WTC11 (cell line): ENCODE data around the gene FAM118B. TPM values are rescaled to one million over a fixed set of nuclear protein-coding genes. Genes with fewer than 3 reads are reported as not detected.

ENCODE experiments used
- ATAC-seq: fragments of 200-7000 bp; cut with Tn5 transposase; 2 replicates; pipeline ENCODE4 v1.10.0; 2021; ENCODE audit warnings: mild to moderate bottlenecking, moderate library complexity
- CTCF ChIA-PET: fragments of 300-600 bp; sonication (Branson Sonifier 250); formaldehyde crosslinking; loops from one replicate; lab custom pipeline; 2021; ENCODE audit warnings: antibody characterized with exemption; lab: Charles Lee
- POLR2A ChIA-PET: fragments of 350-600 bp; sonication (Branson Sonifier 250); formaldehyde crosslinking; loops from one replicate; lab custom pipeline; 2021; ENCODE audit warnings: antibody characterized with exemption; lab: Charles Lee
- DNase-seq: peaks from one replicate; pipeline ENCODE4 v3.0.0; 2021; ENCODE audit warnings: low spot score
- H3K27ac Mint-ChIP-seq: 2 replicates; pipeline ENCODE4 v1.8.0; 2021; ENCODE audit warnings: mixed read lengths
- H3K27me3 Mint-ChIP-seq: 2 replicates; pipeline ENCODE4 v1.8.0; 2021; ENCODE audit warnings: low read depth, mild to moderate bottlenecking, moderate library complexity, mixed read lengths
- H3K36me3 Mint-ChIP-seq: 2 replicates; pipeline ENCODE4 v1.8.0; 2021; ENCODE audit warnings: mixed read lengths
- H3K4me1 Mint-ChIP-seq: 2 replicates; pipeline ENCODE4 v1.8.0; 2022; ENCODE audit warnings: mixed read lengths
- H3K4me3 Mint-ChIP-seq: 2 replicates; pipeline ENCODE4 v1.8.0; 2021; ENCODE audit warnings: mild to moderate bottlenecking, moderate library complexity, mixed read lengths
- H3K9me3 Mint-ChIP-seq: 2 replicates; pipeline ENCODE4 v1.8.0; 2021; ENCODE audit warnings: mixed read lengths
- CBFB ChIP-seq: sonication (generic); formaldehyde crosslinking; IDR thresholded peaks from 2 replicates; pipeline ENCODE4 v1.8.1; 2022; ENCODE audit warnings: mild to moderate bottlenecking, low read depth, missing genetic modification reagents
- CREM ChIP-seq: sonication (generic); formaldehyde crosslinking; IDR thresholded peaks from 2 replicates; pipeline ENCODE4 v1.8.1; 2022; ENCODE audit warnings: mild to moderate bottlenecking, missing genetic modification reagents, moderate library complexity
- ESRRA ChIP-seq: sonication (generic); formaldehyde crosslinking; IDR thresholded peaks from 2 replicates; pipeline ENCODE4 v1.8.1; 2022; ENCODE audit warnings: mild to moderate bottlenecking, missing genetic modification reagents, borderline replicate concordance
- ETV6 ChIP-seq: sonication (generic); formaldehyde crosslinking; IDR thresholded peaks from 2 replicates; pipeline ENCODE4 v1.8.1; 2022; ENCODE audit warnings: mild to moderate bottlenecking, missing genetic modification reagents
- FOXP4 ChIP-seq: sonication (generic); formaldehyde crosslinking; IDR thresholded peaks from 2 replicates; pipeline ENCODE4 v1.8.0; 2022; ENCODE audit warnings: mild to moderate bottlenecking, missing genetic modification reagents
- GABPB1 ChIP-seq: sonication (generic); formaldehyde crosslinking; IDR thresholded peaks from 2 replicates; pipeline ENCODE4 v1.8.1; 2023; ENCODE audit warnings: mild to moderate bottlenecking, missing genetic modification reagents
- GRHL2 ChIP-seq: fragments of 250-450 bp; sonication (Bioruptor Pico); IDR thresholded peaks from 2 replicates; pipeline ENCODE4 v1.8.0; 2022; ENCODE audit warnings: mild to moderate bottlenecking, moderate library complexity; ENCODE audit not compliant: insufficient replicate concordance, severe bottlenecking
- IRF1 ChIP-seq: sonication (generic); formaldehyde crosslinking; IDR thresholded peaks from 2 replicates; pipeline ENCODE4 v1.8.0; 2023; ENCODE audit warnings: missing genetic modification reagents
- KAT7 ChIP-seq: sonication (generic); formaldehyde crosslinking; IDR thresholded peaks from 2 replicates; pipeline ENCODE4 v1.8.1; 2023; ENCODE audit warnings: missing genetic modification reagents, mild to moderate bottlenecking, borderline replicate concordance
- MAX ChIP-seq: sonication (generic); formaldehyde crosslinking; IDR thresholded peaks from 2 replicates; pipeline ENCODE4 v1.8.0; 2022; ENCODE audit warnings: mild to moderate bottlenecking, missing genetic modification reagents
- MYBL2 ChIP-seq: sonication (generic); formaldehyde crosslinking; IDR thresholded peaks from 2 replicates; pipeline ENCODE4 v1.8.1; 2023; ENCODE audit warnings: mild to moderate bottlenecking, moderate library complexity, missing genetic modification reagents
- NFE2L1 ChIP-seq: sonication (generic); formaldehyde crosslinking; IDR thresholded peaks from 2 replicates; pipeline ENCODE4 v1.8.1; 2023; ENCODE audit warnings: missing genetic modification reagents
- NR1H2 ChIP-seq: sonication (generic); formaldehyde crosslinking; IDR thresholded peaks from 2 replicates; pipeline ENCODE4 v1.9.0; 2021; ENCODE audit warnings: mild to moderate bottlenecking, moderate library complexity, missing genetic modification reagents
- PREB ChIP-seq: sonication (generic); formaldehyde crosslinking; IDR thresholded peaks from 2 replicates; pipeline ENCODE4 v1.8.1; 2022; ENCODE audit warnings: mild to moderate bottlenecking, missing genetic modification reagents, moderate library complexity, borderline replicate concordance
- SP1 ChIP-seq: sonication (generic); formaldehyde crosslinking; conservative IDR thresholded peaks from 2 replicates; pipeline ENCODE4 v1.8.1; 2022; ENCODE audit warnings: missing genetic modification reagents
- TEAD4 ChIP-seq: sonication (generic); formaldehyde crosslinking; IDR thresholded peaks from 2 replicates; pipeline ENCODE4 v1.8.0; 2022; ENCODE audit warnings: mild to moderate bottlenecking, missing genetic modification reagents
- USF1 ChIP-seq: sonication (generic); formaldehyde crosslinking; IDR thresholded peaks from 2 replicates; pipeline ENCODE4 v1.8.0; 2022; ENCODE audit warnings: mild to moderate bottlenecking, missing genetic modification reagents
- USF2 ChIP-seq: sonication (generic); formaldehyde crosslinking; IDR thresholded peaks from 2 replicates; pipeline ENCODE4 v1.8.1; 2023; ENCODE audit warnings: mild to moderate bottlenecking, missing genetic modification reagents, moderate library complexity
- ZBTB21 ChIP-seq: sonication (generic); formaldehyde crosslinking; IDR thresholded peaks from 2 replicates; pipeline ENCODE4 v1.8.1; 2023; ENCODE audit warnings: mild to moderate bottlenecking, missing genetic modification reagents, borderline replicate concordance
- ZNF219 ChIP-seq: sonication (generic); formaldehyde crosslinking; IDR thresholded peaks from 2 replicates; pipeline ENCODE4 v1.8.0; 2023; ENCODE audit warnings: missing genetic modification reagents, mild to moderate bottlenecking, borderline replicate concordance
- ZNF416 ChIP-seq: fragments of 250-450 bp; sonication (Bioruptor Pico); IDR thresholded peaks from 2 replicates; pipeline ENCODE4 v1.9.0; 2021; ENCODE audit warnings: mild to moderate bottlenecking, inconsistent platforms
- total RNA-seq: library from RNA; stranded (reverse); gene quantifications from 3 replicates; pipeline ENCODE4 v1.2.3, GENCODE V29; 2021

The FAM118B gene
- total RNA-seq, 1 experiment from 2014 or later = 35.3 TPM

GRCh38 chr11:126282736-126283591 lies 71.4 kb downstream of the FAM118B start, which contains the start of gene TIRAP (continued):
- peak; percentile 84; the same call in 1 of the 2 replicates for TF ChIP-seq FOXP4 (CRISPR knock-in tag)
- TF ChIP-seq NR1H2 = no peak
- peak; percentile 26; the same call in 1 of the 2 replicates for TF ChIP-seq CREM
- 0 out of 2 replicates have a peak, but pooled peaks have one; percentile 17 for TF ChIP-seq ZBTB21 (CRISPR knock-in tag)
- TF ChIP-seq SP1 = 0 out of 2 replicates have a peak, but pooled peaks have one; percentile 17
- TF ChIP-seq GABPB1 = 0 out of 2 replicates have a peak, but pooled peaks have one; percentile 5
- peak; percentile 62; the same call in 1 of the 2 replicates for TF ChIP-seq NFE2L1 (CRISPR knock-in tag)
- TF ChIP-seq GRHL2 (CRISPR knock-in tag) = no peak
- 0 out of 2 replicates have a peak, but pooled peaks have one; percentile 33 for TF ChIP-seq ESRRA
- 0 out of 2 replicates have a peak, but pooled peaks have one; percentile 4 for TF ChIP-seq USF2
- TF ChIP-seq IRF1 (CRISPR knock-in tag) = no peak
- TF ChIP-seq ETV6 (CRISPR knock-in tag) = peak; percentile 64; the same call in 1 of the 2 replicates
- TF ChIP-seq ZNF416 = no peak
- no peak for TF ChIP-seq CBFB
- TF ChIP-seq USF1 (CRISPR knock-in tag) = no peak
- peak; percentile 7; the same call in 1 of the 2 replicates for TF ChIP-seq MAX (CRISPR knock-in tag)
- peak; percentile 64; the same call in 1 of the 2 replicates for TF ChIP-seq KAT7 (CRISPR knock-in tag)
- TF ChIP-seq ZNF219 (CRISPR knock-in tag) = peak; percentile 47; the same call in 1 of the 2 replicates

GRCh38 chr11:126284829-126285228 lies 73.2 kb downstream of the FAM118B start:
- no peaks in the 10 kb centered on the region for H3K36me3 Mint-ChIP-seq
- POLR2A ChIA-PET = no interaction called here
- H3K27me3 Mint-ChIP-seq = peaks cover 30% of the 10 kb centered on the region
- H3K4me3 Mint-ChIP-seq = no peak overlapping the region
- ATAC-seq (no peak), DNase-seq (no peak)
- TF ChIP-seq ETV6 (CRISPR knock-in tag) (no peak), PREB (CRISPR knock-in tag) (no peak), ZNF219 (CRISPR knock-in tag) (no peak), MYBL2 (CRISPR knock-in tag) (no peak), TEAD4 (no peak)
- CTCF ChIA-PET = no interaction called here
- H3K4me1 Mint-ChIP-seq = peaks cover 14% of the 10 kb centered on the region
- no peak overlapping the region for H3K27ac Mint-ChIP-seq
- no peaks in the 10 kb centered on the region for H3K9me3 Mint-ChIP-seq
